ENCODE results near the gene FGD4.

- TF ChIP-seq CTCF (IDR thresholded peaks at IDR 0.05), result no peak
- TF ChIP-seq POLR2A (IDR thresholded peaks at IDR 0.05), result no peak
Observed at GRCh38 chr12:32353540-32353939, 45.8 kb upstream of the FGD4 start.

Measured in testis (tissue), 2 donors.